ACC112 (cell line): ENCODE data around the gene TTC16.

ENCODE experiments used
- H2AFZ ChIP-seq: fragments of 200-600 bp; sonication (generic); one replicate; pipeline ENCODE4 v1.6.0; 2017; ENCODE audit warnings: antibody characterized with exemption, low read length; ENCODE audit not compliant: unreplicated experiment
- H3K27ac ChIP-seq: fragments of 200-600 bp; sonication (generic); 2 replicates; pipeline ENCODE4 v1.5.1; 2014; ENCODE audit warnings: low read depth, mild to moderate bottlenecking, antibody characterized with exemption, low read length, moderate library complexity
- H3K27me3 ChIP-seq: fragments of 200-600 bp; sonication (generic); 2 replicates; pipeline ENCODE4 v1.6.1; 2014; ENCODE audit warnings: mild to moderate bottlenecking, antibody characterized with exemption, low read length, moderate library complexity, mixed read lengths; ENCODE audit not compliant: insufficient read depth
- H3K36me3 ChIP-seq: fragments of 200-600 bp; sonication (generic); 2 replicates; pipeline ENCODE4 v1.6.1; 2016; ENCODE audit warnings: mild to moderate bottlenecking, antibody characterized with exemption, low read length, moderate library complexity, mixed read lengths; ENCODE audit not compliant: insufficient read depth
- H3K4me1 ChIP-seq: fragments of 200-600 bp; sonication (generic); one replicate; pipeline ENCODE4 v1.6.1; 2016; ENCODE audit warnings: low read length, mixed read lengths; ENCODE audit not compliant: insufficient read depth, unreplicated experiment, control insufficient read depth
- H3K4me3 ChIP-seq: fragments of 200-600 bp; sonication (generic); 2 replicates; pipeline ENCODE4 v1.5.1; 2014; ENCODE audit warnings: mild to moderate bottlenecking, low read depth, low read length
- H3K79me2 ChIP-seq: fragments of 200-600 bp; sonication (generic); one replicate; pipeline ENCODE4 v1.6.0; 2016; ENCODE audit warnings: low read length; ENCODE audit not compliant: control insufficient read depth, unreplicated experiment, insufficient read depth

TTC16 gene

GRCh38 chr9:127698386-127698785 lies 17.5 kb upstream of the TTC16 start:
- no peak overlapping the region for H2AFZ ChIP-seq
- H3K4me1 ChIP-seq, result peaks cover 6% of the 10 kb centered on the region

GRCh38 chr9:127698985-127699670 lies 16.8 kb upstream of the TTC16 start:
- Histone ChIP-seq H2AFZ (no peak overlapping the region), H3K36me3 (no peaks in the 10 kb centered on the region), H3K79me2 (no peaks in the 10 kb centered on the region), H3K4me3 (peak overlapping the region; percentile 70), H3K4me1 (peaks cover 6% of the 10 kb centered on the region), H3K27ac (peak overlapping the region; percentile 75), H3K27me3 (no peaks in the 10 kb centered on the region)

More at GRCh38 chr9:127698386-127698785, 17.5 kb upstream of the TTC16 start:
- Histone ChIP-seq H3K4me3 (peak overlapping the region; percentile 70; the same call in 1 of the 2 replicates), H3K27me3 (no peaks in the 10 kb centered on the region), H3K79me2 (no peaks in the 10 kb centered on the region), H3K27ac (no peak overlapping the region), H3K36me3 (no peaks in the 10 kb centered on the region; the same call in 1 of the 2 replicates)

- H3K36me3 ChIP-seq, result no peaks in the 10 kb centered on the region
- no peaks in the 10 kb centered on the region for H3K79me2 ChIP-seq
- peaks cover 6% of the 10 kb centered on the region for H3K4me1 ChIP-seq
- no peak overlapping the region for H2AFZ ChIP-seq
- H3K27me3 ChIP-seq, result no peaks in the 10 kb centered on the region
- no peak overlapping the region for H3K4me3 ChIP-seq
- H3K27ac ChIP-seq, result no peak overlapping the region
These were observed 15.7 kb upstream of the TTC16 start for GRCh38 chr9:127700140-127700539.

GRCh38 chr9:127700594-127701255 lies 15.2 kb upstream of the TTC16 start:
- peaks cover 3% of the 10 kb centered on the region for H3K4me1 ChIP-seq
- H2AFZ ChIP-seq, result no peak overlapping the region
- no peaks in the 10 kb centered on the region for H3K27me3 ChIP-seq
- no peak overlapping the region for H3K4me3 ChIP-seq
- H3K27ac ChIP-seq, result no peak overlapping the region
- no peaks in the 10 kb centered on the region for H3K36me3 ChIP-seq
- H3K79me2 ChIP-seq, result no peaks in the 10 kb centered on the region

- Histone ChIP-seq H3K4me3 (no peak overlapping the region), H3K79me2 (no peaks in the 10 kb centered on the region), H2AFZ (no peak overlapping the region), H3K36me3 (0 out of 2 replicates have a peak, but pooled peaks cover under 1% of the 10 kb centered on the region), H3K27me3 (no peaks in the 10 kb centered on the region), H3K4me1 (peaks cover 3% of the 10 kb centered on the region), H3K27ac (no peak overlapping the region)
These were observed 12.5 kb upstream of the TTC16 start for GRCh38 chr9:127703289-127703946.

GRCh38 chr9:127705577-127706379 lies 10.1 kb upstream of the TTC16 start:
- no peaks in the 10 kb centered on the region for H3K79me2 ChIP-seq
- no peaks in the 10 kb centered on the region for H3K4me1 ChIP-seq
- H2AFZ ChIP-seq, result no peak overlapping the region
- no peaks in the 10 kb centered on the region for H3K27me3 ChIP-seq
- no peak overlapping the region for H3K27ac ChIP-seq
- no peak overlapping the region for H3K4me3 ChIP-seq
- H3K36me3 ChIP-seq, result peaks cover 5% of the 10 kb centered on the region; the same call in 1 of the 2 replicates

- H3K4me1 ChIP-seq, result no peaks in the 10 kb centered on the region
- H3K4me3 ChIP-seq, result no peak within 1 kb of the TSS
- H3K36me3 ChIP-seq, result peaks cover 5% of the 10 kb centered on the region; the same call in 1 of the 2 replicates
- H2AFZ ChIP-seq, result no peak within 1 kb of the TSS
- no peaks in the 10 kb centered on the region for H3K79me2 ChIP-seq
- no peak within 1 kb of the TSS for H3K27ac ChIP-seq
- H3K27me3 ChIP-seq, result no peaks in the 10 kb centered on the region
These were observed 9.0 kb upstream of the TTC16 start, which contains the start of gene CFAP157 for GRCh38 chr9:127706836-127707241. Gene CFAP157 (plus strand): TSS chr9:127706988. CDS start chr9:127707032, 44 bp downstream.

- H3K36me3 ChIP-seq, result peaks cover 5% of the 10 kb centered on the region; the same call in 1 of the 2 replicates
- H3K79me2 ChIP-seq, result no peaks in the 10 kb centered on the region
- H2AFZ ChIP-seq, result no peak overlapping the region
- no peaks in the 10 kb centered on the region for H3K4me1 ChIP-seq
- no peaks in the 10 kb centered on the region for H3K27me3 ChIP-seq
- no peak overlapping the region for H3K4me3 ChIP-seq
- H3K27ac ChIP-seq, result no peak overlapping the region
These were observed 8.1 kb upstream of the TTC16 start for GRCh38 chr9:127707766-127708165.

GRCh38 chr9:127708952-127709587 lies 6.8 kb upstream of the TTC16 start:
- peaks cover 3% of the 10 kb centered on the region for H3K79me2 ChIP-seq
- H3K36me3 ChIP-seq, result peaks cover 5% of the 10 kb centered on the region; the same call in 1 of the 2 replicates
- H2AFZ ChIP-seq, result no peak overlapping the region
- H3K4me3 ChIP-seq, result no peak overlapping the region
- H3K27me3 ChIP-seq, result no peaks in the 10 kb centered on the region
- H3K4me1 ChIP-seq, result peaks cover 3% of the 10 kb centered on the region
- no peak overlapping the region for H3K27ac ChIP-seq
